ENCODE results near the gene RIPPLY3.

DNA sequence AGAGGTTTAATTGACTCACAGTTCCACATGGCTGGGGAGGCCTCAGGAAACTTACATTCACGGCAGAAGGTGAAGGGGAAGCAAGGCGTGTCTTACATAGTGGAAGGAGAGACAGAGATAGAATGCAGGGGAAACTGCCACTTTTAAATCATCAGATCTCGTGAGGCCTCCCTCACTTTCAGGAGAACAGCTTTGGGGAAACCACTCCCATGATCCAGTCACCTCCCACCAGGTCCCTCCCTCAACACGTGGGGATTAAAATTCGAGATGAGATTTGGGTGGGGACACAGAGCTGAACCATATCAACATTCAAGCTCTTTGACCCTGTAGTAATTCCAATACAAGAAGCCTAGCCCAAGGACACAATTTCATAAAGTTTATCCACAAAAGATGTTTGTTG is 52.7 kb downstream of the RIPPLY3 start:
- TF ChIP-seq FOXM1 (IDR thresholded peaks at IDR 0.05; ENCODE audit: borderline replicate concordance, low read depth): no peak
- no peak for TF ChIP-seq CREB1 (IDR thresholded peaks at IDR 0.05; ENCODE audit: low read depth)
- no peak for TF ChIP-seq CEBPB (IDR thresholded peaks at IDR 0.05)
- TF ChIP-seq EP300 (IDR thresholded peaks at IDR 0.05; ENCODE audit: borderline replicate concordance): no peak
- TF ChIP-seq, protein P1, sequence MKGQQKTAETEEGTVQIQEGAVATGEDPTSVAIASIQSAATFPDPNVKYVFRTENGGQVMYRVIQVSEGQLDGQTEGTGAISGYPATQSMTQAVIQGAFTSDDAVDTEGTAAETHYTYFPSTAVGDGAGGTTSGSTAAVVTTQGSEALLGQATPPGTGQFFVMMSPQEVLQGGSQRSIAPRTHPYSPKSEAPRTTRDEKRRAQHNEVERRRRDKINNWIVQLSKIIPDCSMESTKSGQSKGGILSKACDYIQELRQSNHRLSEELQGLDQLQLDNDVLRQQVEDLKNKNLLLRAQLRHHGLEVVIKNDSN (IDR thresholded peaks at IDR 0.05): no peak
- TF ChIP-seq YY1 (IDR thresholded peaks at IDR 0.05; ENCODE audit: low read depth): no peak
- TF ChIP-seq, protein P2, sequence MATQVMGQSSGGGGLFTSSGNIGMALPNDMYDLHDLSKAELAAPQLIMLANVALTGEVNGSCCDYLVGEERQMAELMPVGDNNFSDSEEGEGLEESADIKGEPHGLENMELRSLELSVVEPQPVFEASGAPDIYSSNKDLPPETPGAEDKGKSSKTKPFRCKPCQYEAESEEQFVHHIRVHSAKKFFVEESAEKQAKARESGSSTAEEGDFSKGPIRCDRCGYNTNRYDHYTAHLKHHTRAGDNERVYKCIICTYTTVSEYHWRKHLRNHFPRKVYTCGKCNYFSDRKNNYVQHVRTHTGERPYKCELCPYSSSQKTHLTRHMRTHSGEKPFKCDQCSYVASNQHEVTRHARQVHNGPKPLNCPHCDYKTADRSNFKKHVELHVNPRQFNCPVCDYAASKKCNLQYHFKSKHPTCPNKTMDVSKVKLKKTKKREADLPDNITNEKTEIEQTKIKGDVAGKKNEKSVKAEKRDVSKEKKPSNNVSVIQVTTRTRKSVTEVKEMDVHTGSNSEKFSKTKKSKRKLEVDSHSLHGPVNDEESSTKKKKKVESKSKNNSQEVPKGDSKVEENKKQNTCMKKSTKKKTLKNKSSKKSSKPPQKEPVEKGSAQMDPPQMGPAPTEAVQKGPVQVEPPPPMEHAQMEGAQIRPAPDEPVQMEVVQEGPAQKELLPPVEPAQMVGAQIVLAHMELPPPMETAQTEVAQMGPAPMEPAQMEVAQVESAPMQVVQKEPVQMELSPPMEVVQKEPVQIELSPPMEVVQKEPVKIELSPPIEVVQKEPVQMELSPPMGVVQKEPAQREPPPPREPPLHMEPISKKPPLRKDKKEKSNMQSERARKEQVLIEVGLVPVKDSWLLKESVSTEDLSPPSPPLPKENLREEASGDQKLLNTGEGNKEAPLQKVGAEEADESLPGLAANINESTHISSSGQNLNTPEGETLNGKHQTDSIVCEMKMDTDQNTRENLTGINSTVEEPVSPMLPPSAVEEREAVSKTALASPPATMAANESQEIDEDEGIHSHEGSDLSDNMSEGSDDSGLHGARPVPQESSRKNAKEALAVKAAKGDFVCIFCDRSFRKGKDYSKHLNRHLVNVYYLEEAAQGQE (IDR thresholded peaks at IDR 0.05; ENCODE audit: low read depth): no peak
